Fibroblast of the aortic adventitia (primary cell): Measurements from ENCODE around the gene MADCAM1. TPM values are rescaled to one million over a fixed set of nuclear protein-coding genes. Genes with fewer than 3 reads are reported as not detected.

Source experiments
- DNase-seq: peaks from one replicate; pipeline ENCODE4 v3.0.0-alpha.2; 2010; ENCODE audit warnings: low read depth
- H3K4me3 ChIP-seq: 2 replicates; pipeline ENCODE4 v1.5.1; 2011; ENCODE audit warnings: low read depth, mild to moderate bottlenecking, control low read depth, low read length, moderate library complexity
- CTCF ChIP-seq: IDR thresholded peaks from 2 replicates; pipeline ENCODE4 v1.5.1; 2011; ENCODE audit warnings: mild to moderate bottlenecking, low read length, control low read depth, inconsistent platforms; ENCODE audit not compliant: insufficient read depth
- total RNA-seq: library from RNA; depleted of rRNA; stranded (reverse); fragments of >200 nt; gene quantifications from 2 replicates; pipeline ENCODE4 v1.2.3, GENCODE V29; 2012; ENCODE audit warnings: low replicate concordance

MADCAM1 gene
- total RNA-seq, 1 donor, result 0.18 TPM

DNA sequence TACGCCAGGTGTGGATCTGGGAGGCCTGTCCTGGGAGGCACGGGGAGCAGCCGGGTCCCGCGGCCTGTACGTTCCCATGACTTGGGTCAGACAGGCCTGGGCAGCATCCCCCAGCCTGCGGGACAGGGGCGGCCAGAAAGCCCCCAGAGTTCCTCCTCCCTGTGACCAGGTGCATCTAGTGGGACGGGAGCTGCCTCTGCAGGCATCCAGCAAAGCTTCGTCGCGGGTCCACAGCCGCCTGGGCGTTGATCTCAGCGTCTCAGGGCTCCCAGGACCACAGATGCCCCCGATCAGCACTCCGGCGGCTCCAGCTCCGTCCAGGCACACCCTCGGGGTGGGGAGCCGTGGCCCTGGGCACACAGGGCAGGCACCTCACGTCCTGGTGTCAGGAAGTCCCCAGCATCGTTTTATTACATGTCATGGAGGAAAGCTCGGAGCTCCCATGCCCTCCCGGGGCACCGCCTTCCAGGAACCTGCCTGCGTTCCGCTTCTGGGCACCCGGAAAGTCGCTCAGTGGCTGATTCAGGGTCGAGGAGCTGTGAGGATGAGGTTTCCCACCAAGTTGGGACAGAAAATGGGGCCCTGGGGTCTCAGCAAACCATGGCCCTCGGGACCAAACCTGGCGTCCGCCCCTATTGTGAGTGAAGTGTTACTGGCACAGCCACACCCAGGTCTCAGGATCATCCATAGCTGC is 46.0 kb downstream of the MADCAM1 start:
- TF ChIP-seq CTCF, result no peak
- no peak for DNase-seq
- H3K4me3 ChIP-seq, result no peak overlapping the region

DNA sequence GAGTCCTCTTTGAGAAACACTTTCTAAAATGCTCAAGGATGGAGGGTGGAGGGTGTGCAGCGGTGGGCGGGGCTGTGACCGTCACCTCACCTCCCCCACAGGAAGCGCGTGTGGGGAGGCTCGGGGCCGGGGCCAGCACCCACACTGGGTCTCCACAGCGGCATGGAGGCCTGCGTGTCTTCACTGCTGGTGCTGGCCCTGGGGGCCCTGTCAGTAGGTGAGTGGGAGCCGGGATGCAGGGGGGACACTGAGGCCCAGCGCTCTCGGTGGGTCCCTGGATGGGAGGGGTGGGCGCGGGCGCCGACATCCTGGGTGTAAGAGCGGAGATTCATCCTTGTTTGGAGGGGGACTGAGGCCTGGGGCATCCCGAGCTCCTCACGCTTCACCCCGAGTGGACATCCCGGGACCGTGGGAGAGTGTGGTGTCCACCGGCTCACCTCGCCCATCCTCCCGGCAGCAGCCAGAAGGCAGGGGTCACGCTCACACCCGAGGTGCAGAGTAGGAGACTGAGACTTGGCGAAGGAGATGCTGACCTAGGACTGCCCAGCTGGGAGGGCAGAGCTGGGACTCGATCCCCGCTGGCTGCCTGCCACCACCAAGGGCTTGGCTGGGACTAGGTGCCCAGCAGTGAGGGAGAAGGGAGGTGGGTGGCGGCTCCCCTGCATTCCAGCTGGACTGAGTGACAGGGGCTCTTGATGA is 47.8 kb downstream of the MADCAM1 start, which contains the start of gene GZMM:
GZMM (plus strand) TSS at position 144 of the 699 bp plus-strand sequence; CDS start at position 163, 19 bp downstream.
- no peak for DNase-seq

DNA sequence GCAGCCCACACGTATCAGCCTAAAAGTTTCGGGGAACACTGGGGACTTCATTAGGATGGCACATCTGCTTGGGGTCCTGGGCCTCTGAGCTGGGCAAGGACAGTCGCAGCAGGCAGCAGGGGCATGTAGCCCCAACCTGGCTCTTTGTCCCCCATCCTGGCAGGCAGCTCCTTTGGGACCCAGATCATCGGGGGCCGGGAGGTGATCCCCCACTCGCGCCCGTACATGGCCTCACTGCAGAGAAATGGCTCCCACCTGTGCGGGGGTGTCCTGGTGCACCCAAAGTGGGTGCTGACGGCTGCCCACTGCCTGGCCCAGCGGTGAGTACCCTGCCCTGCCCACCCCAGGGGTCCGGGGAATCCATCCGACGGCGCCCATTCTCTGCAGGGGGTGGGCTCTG is 50.8 kb downstream of the MADCAM1 start:
- no peak overlapping the region for H3K4me3 ChIP-seq
- TF ChIP-seq CTCF, result no peak
- no peak for DNase-seq

More for the DNA sequence above, 47.8 kb downstream of the MADCAM1 start, which contains the start of gene GZMM:
- H3K4me3 ChIP-seq, result no peak within 1 kb of the TSS
- TF ChIP-seq CTCF, result no peak

GRCh38 chr19:547836-548720 is 51.8 kb downstream of the MADCAM1 start:
- no peak overlapping the region for H3K4me3 ChIP-seq
- TF ChIP-seq CTCF, result no peak
- no peak for DNase-seq

- no peak for DNase-seq
- no peak overlapping the region for H3K4me3 ChIP-seq
- no peak for TF ChIP-seq CTCF
Measured at GRCh38 chr19:548886-549830, 52.9 kb downstream of the MADCAM1 start.

DNA sequence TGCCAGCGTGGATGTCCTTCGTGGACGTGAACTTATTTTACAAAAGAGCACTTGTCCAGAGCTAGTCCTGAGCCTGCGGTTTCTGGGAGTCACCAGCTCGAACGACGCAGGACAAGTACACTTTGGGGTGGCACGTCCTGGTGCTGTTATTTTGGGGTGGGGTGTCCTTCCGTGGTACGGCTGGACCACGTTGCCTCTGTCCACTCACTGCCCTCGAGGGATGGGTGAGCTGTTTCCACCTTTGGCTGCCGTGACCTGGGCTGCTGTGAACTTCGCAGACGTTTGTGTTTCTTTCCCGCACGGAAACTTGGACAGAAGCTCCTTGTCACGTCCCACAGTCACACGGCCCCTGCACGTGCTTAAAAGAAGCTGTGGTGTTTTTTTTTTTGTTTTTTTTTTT is 58.5 kb downstream of the MADCAM1 start:
- no peak for DNase-seq
- TF ChIP-seq CTCF, result no peak
- no peak overlapping the region for H3K4me3 ChIP-seq
